Cardiac septum (tissue), 1 donor: ENCODE results near the gene CNEP1R1. TPM values are rescaled to one million over a fixed set of nuclear protein-coding genes. Genes with fewer than 3 reads are reported as not detected.

Experiments
- total RNA-seq: library from RNA; stranded (reverse); fragmentation: NEBNext Ultra II Directional; extraction: Animal tissue kit (Norgen Biotek cat#: 25700); gene quantifications from one replicate; pipeline ENCODE4 v1.2.1, GENCODE V29; 2021
- donor health status: DM: no; HTN: no; CAD: no.

The CNEP1R1 gene
- total RNA-seq, 1 donor from 2014 or later = 17.9 TPM

Other genes starting within 250 kb of the CNEP1R1 start
- gene ZNF423, start 169.1 kb upstream of the CNEP1R1 start, total RNA-seq = 8.6 TPM
- 10.3 TPM for gene HEATR3, start 40.7 kb downstream of the CNEP1R1 start, total RNA-seq
- 9.1 TPM for gene TENT4B, start 128.1 kb downstream of the CNEP1R1 start, total RNA-seq
- 6.2 TPM for gene ADCY7, start 241.3 kb downstream of the CNEP1R1 start, total RNA-seq